ENCODE data around the gene FGFBP3. TPM values are rescaled to one million over a fixed set of nuclear protein-coding genes. Genes with fewer than 3 reads are reported as not detected.

Gene FGFBP3
- total and polyA plus RNA-seq, 2 donors (not counting 3 experiments of a cell fraction or from before 2014, with no cell fraction given), result 0.11 to 0.38 TPM

DNA sequence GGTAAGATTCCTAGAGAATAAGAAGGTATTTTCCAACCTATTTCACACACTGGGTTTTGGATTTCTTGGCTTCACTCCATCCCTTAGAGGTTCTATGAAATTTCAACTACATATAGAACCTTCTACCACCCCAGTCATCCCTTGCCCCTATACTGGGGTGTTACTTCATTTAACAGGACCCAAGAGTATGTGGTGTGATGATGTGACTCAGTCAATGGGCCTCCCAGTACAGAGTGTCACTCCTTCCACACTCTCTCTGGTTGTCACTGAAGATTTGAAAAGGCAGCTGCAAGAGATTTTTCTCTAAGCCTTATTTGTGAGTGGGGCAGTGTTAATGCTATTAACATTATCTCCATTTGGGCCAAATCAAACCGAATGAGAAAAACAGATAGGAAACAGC is 33.5 kb downstream of the FGFBP3 start:
- no peak for TF ChIP-seq POLR2AphosphoS5 (IDR thresholded peaks at IDR 0.05; ENCODE audit: insufficient read depth, low read depth, low read length)
- no peak for TF ChIP-seq MYC (IDR thresholded peaks at IDR 0.05; ENCODE audit: low read depth, low read length)
- no peak for TF ChIP-seq POLR2A (IDR thresholded peaks at IDR 0.05; ENCODE audit: low read depth, low read length)
- TF ChIP-seq, protein P1, sequence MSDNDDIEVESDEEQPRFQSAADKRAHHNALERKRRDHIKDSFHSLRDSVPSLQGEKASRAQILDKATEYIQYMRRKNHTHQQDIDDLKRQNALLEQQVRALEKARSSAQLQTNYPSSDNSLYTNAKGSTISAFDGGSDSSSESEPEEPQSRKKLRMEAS (IDR thresholded peaks at IDR 0.05; ENCODE audit: insufficient read depth, insufficient read length), result no peak
- TF ChIP-seq JUN (IDR thresholded peaks at IDR 0.05; ENCODE audit: borderline replicate concordance, insufficient read depth, insufficient read length, low read depth), result no peak
- no peak for TF ChIP-seq EZH2 (IDR thresholded peaks at IDR 0.05; ENCODE audit: borderline replicate concordance, low read depth, low read length, severe bottlenecking)
- TF ChIP-seq, protein P2, sequence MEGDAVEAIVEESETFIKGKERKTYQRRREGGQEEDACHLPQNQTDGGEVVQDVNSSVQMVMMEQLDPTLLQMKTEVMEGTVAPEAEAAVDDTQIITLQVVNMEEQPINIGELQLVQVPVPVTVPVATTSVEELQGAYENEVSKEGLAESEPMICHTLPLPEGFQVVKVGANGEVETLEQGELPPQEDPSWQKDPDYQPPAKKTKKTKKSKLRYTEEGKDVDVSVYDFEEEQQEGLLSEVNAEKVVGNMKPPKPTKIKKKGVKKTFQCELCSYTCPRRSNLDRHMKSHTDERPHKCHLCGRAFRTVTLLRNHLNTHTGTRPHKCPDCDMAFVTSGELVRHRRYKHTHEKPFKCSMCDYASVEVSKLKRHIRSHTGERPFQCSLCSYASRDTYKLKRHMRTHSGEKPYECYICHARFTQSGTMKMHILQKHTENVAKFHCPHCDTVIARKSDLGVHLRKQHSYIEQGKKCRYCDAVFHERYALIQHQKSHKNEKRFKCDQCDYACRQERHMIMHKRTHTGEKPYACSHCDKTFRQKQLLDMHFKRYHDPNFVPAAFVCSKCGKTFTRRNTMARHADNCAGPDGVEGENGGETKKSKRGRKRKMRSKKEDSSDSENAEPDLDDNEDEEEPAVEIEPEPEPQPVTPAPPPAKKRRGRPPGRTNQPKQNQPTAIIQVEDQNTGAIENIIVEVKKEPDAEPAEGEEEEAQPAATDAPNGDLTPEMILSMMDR (IDR thresholded peaks at IDR 0.05; ENCODE audit: extremely low read depth in 1 of 2, insufficient read depth in 1 of 2, low read depth in 1 of 2, low read length in 2 of 2), result no peak
- no peak for TF ChIP-seq GATA2 (IDR thresholded peaks at IDR 0.05; ENCODE audit: insufficient read depth, insufficient read length, low read depth, low read length)
- TF ChIP-seq FOS (IDR thresholded peaks at IDR 0.05; ENCODE audit: borderline replicate concordance, insufficient read depth, low read length), result no peak
- no peaks in the 10 kb centered on the region for H3K36me3 ChIP-seq (ENCODE audit: control insufficient read depth in 2 of 2, extremely low read depth in 1 of 2, insufficient read depth in 2 of 2, low read length in 2 of 2)
- H3K4me2 ChIP-seq (ENCODE audit: insufficient read depth, low read length), result no peak overlapping the region
- no peaks in the 10 kb centered on the region for H3K27me3 ChIP-seq (ENCODE audit: control insufficient read depth in 2 of 2, insufficient read depth in 2 of 2, low read length in 2 of 2)
- H3K4me3 ChIP-seq (replicated peaks in 1 of 3; ENCODE audit: insufficient read depth in 1 of 3, low read depth in 1 of 3, low read length in 3 of 3), result no peak overlapping the region
- CTCF ChIA-PET, result no interaction called here
- no peaks in the 10 kb centered on the region for H3K4me1 ChIP-seq (ENCODE audit: control insufficient read depth, extremely low read depth, insufficient read depth, low read length)
- FAIRE-seq, result no peak
- intact Hi-C loops (cut with micrococcal nuclease) (no loop called here), dilution Hi-C loops (cut with MboI; ENCODE audit: extremely low pct_ligation_motif_present, low sequenced_read_pairs) (no loop called here)
- H3K9me1 ChIP-seq (replicated peaks; ENCODE audit: control insufficient read depth, extremely low read depth, insufficient read depth, low read length), result no peaks in the 10 kb centered on the region
- H3K9me3 ChIP-seq (replicated peaks; ENCODE audit: control insufficient read depth, insufficient read depth, low read length), result no peaks in the 10 kb centered on the region
- no peaks in the 10 kb centered on the region for H3K79me2 ChIP-seq (ENCODE audit: control insufficient read depth, insufficient read depth, low read length)
- BruUV-seq (replicated peaks), result no TSS peak
- H3K27ac ChIP-seq (ENCODE audit: insufficient read depth, low read depth, low read length), result no peak overlapping the region
- H4K20me1 ChIP-seq (replicated peaks; ENCODE audit: control insufficient read depth, extremely low read depth, insufficient read depth, low read length), result no peaks in the 10 kb centered on the region
- H3K9ac ChIP-seq (replicated peaks; ENCODE audit: extremely low read depth, insufficient read depth, low read length), result no peak overlapping the region
- DNase-seq (ENCODE audit: low read depth, low spot score), result no peak
- POLR2A ChIA-PET, result no interaction called here
- H2AFZ ChIP-seq (ENCODE audit: low read depth, low read length), result no peak overlapping the region

Measured in endothelial cell of umbilical vein (primary cell).